ENCODE measurements around the gene EEPD1. TPM values are rescaled to one million over a fixed set of nuclear protein-coding genes. Genes with fewer than 3 reads are reported as not detected.
A peak's percentile ranks its signal among the peaks of the same experiment; 100 is the strongest.
"Not testable (repeated sequence)": the region's sequence is repeated elsewhere in the genome, so short reads cannot be mapped to it uniquely, and the experiment has no call there.

Gene EEPD1
- total RNA-seq, 6 experiments from 2014 or later = 5.9 to 18.6 (median 10.6) TPM

DNA sequence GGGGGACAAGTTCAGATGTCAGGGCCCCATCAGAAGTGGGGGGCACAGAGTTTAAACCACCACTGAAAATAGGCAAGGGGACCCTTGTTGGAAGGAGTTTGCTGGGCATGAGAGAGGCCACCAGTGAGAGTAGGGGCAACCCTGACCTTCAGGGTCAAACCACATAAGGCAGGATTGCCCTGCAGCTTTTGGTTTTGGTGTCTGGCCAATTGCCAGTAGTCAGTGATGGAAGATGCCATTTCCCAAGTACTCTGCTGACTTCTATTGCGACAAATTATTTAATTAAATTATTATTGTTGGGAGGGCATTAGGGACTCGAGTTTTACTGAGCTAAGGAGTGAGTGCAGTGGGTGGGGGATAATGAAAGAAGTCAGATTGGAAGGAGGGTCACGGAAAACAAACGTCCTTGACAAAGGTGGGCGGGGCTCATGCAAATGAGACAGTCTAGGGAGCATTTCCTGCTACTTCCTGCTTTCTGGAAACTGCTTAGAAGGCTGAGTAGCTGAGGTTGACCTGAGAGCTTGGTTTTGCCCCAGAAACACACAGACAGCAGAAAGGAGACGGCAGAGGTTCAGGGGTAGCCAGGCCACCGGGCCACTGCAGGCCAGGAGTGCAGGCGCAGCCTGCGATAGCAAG is 162.4 kb downstream of the EEPD1 start:
- Histone ChIP-seq H3K4me3 (no peak overlapping the region), H3K36me3 (no peaks in the 10 kb centered on the region), H3K27ac (no peak overlapping the region), H3K27me3 (no peaks in the 10 kb centered on the region), H3K9me3 (no peaks in the 10 kb centered on the region), H3K4me1 (no peaks in the 10 kb centered on the region)
- TF ChIP-seq POLR2A (IDR thresholded peaks at IDR 0.05) (no peak), CTCF (IDR thresholded peaks at IDR 0.05) (no peak)
- peak in 3 of 4 donors; percentile 25 to 29 (median 26) for ATAC-seq
- DNase-seq = no peak
- intact Hi-C loops (cut with DNase I) = loop anchor here in 1 of 2 donors (10.0 kb wide), 1 partner anchor 331 kb away; no protein-coding TSS in a partner anchor
- WGBS (ENCODE audit: insufficient coverage, low coverage, low lambda C conversion rate, missing lambda C conversion rate) = 51% methylated on average over 8 of the region's 9 CpGs

GRCh38 chr7:36316319-36316718 is 163.3 kb downstream of the EEPD1 start:
- TF ChIP-seq CTCF (IDR thresholded peaks at IDR 0.05) (no peak), POLR2A (IDR thresholded peaks at IDR 0.05) (no peak)
- ATAC-seq (no peak), DNase-seq (no peak)
- Histone ChIP-seq H3K4me1 (no peaks in the 10 kb centered on the region), H3K36me3 (no peaks in the 10 kb centered on the region), H3K27ac (no peak overlapping the region), H3K9me3 (no peaks in the 10 kb centered on the region), H3K27me3 (no peaks in the 10 kb centered on the region), H3K4me3 (no peak overlapping the region)
- 94% methylated on average over 6 of the region's 7 CpGs for WGBS (ENCODE audit: insufficient coverage, low coverage, low lambda C conversion rate, missing lambda C conversion rate)
- intact Hi-C loops (cut with DNase I) = loop anchor here in 1 of 2 donors (10.0 kb wide), 1 partner anchor 332 kb away; no protein-coding TSS in a partner anchor

- H3K9me3 ChIP-seq = no peaks in the 10 kb centered on the region
- intact Hi-C loops (cut with DNase I) = loop anchor here in 1 of 2 donors (10.0 kb wide), 1 partner anchor 332 kb away; no protein-coding TSS in a partner anchor
- no peaks in the 10 kb centered on the region for H3K27me3 ChIP-seq
- TF ChIP-seq CTCF (IDR thresholded peaks at IDR 0.05) (no peak), POLR2A (IDR thresholded peaks at IDR 0.05) (no peak)
- H3K4me1 ChIP-seq = no peaks in the 10 kb centered on the region
- H3K27ac ChIP-seq = no peak overlapping the region
- 79% methylated on average over 1 of the region's 1 CpG for WGBS (ENCODE audit: insufficient coverage, low coverage, low lambda C conversion rate, missing lambda C conversion rate)
- H3K36me3 ChIP-seq = no peaks in the 10 kb centered on the region
- no peak overlapping the region for H3K4me3 ChIP-seq
- DNase-seq = no peak
- no peak for ATAC-seq
Measured at GRCh38 chr7:36317276-36317675, 164.2 kb downstream of the EEPD1 start.

- Histone ChIP-seq H3K27me3 (no peaks in the 10 kb centered on the region), H3K27ac (no peak overlapping the region), H3K4me3 (no peak overlapping the region), H3K36me3 (no peaks in the 10 kb centered on the region), H3K9me3 (no peaks in the 10 kb centered on the region), H3K4me1 (no peaks in the 10 kb centered on the region)
- intact Hi-C loops (cut with DNase I) = loop anchor here in 1 of 2 donors (10.0 kb wide), 1 partner anchor 333 kb away; no protein-coding TSS in a partner anchor
- no peak for TF ChIP-seq POLR2A (IDR thresholded peaks at IDR 0.05)
- DNase-seq (no peak), ATAC-seq (no peak)
- 73% methylated on average over 7 of the region's 8 CpGs for WGBS (ENCODE audit: insufficient coverage, low coverage, low lambda C conversion rate, missing lambda C conversion rate)
Measured at GRCh38 chr7:36318116-36318515, 165.1 kb downstream of the EEPD1 start.

DNA sequence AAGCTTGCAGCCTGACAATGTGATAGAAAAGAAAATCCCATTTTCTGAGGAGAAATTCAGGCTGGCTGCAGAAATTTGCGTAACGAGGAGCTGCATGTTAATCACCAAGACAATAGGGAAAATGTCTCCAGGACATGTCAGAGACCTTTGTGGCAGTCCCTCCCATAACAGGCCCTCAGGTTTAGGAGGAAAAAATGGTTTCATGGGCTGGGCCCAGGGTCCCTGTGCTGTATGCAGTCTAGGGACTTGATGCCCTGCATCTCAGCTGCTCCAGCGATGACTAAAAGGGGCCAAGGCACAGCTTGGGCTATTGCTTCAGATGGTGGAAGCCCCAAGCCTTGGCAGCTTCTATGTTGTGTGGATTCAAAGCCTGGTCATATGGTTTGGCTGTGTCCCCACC is 168.2 kb downstream of the EEPD1 start:
- DNase-seq; H3K9me3 ChIP-seq; H3K27ac ChIP-seq; intact Hi-C loops (cut with DNase I); H3K27me3 ChIP-seq; H3K4me3 ChIP-seq; ATAC-seq; H3K36me3 ChIP-seq; H3K4me1 ChIP-seq: not testable (repeated sequence)
- 83% methylated on average over 2 of the region's 3 CpGs for WGBS (ENCODE audit: insufficient coverage, low coverage, low lambda C conversion rate, missing lambda C conversion rate)
